MM.1S (cell line): ENCODE measurements around the gene SMIM13.

Experiments
- DNase-seq: peaks from one replicate; pipeline ENCODE4 v3.0.0-alpha.2; 2015
- H2AFZ ChIP-seq: fragments of 300-600 bp; sonication (generic); 2 replicates; pipeline ENCODE4 v1.6.0; 2016; ENCODE audit warnings: antibody characterized with exemption, low read length
- H3F3A ChIP-seq: fragments of 300-600 bp; sonication (generic); 2 replicates; pipeline ENCODE4 v1.6.1; 2016; ENCODE audit warnings: mild to moderate bottlenecking, antibody characterized with exemption, low read length, moderate library complexity, mixed read lengths; ENCODE audit not compliant: insufficient read depth
- H3K27ac ChIP-seq: fragments of 300-600 bp; sonication (generic); 2 replicates; pipeline ENCODE4 v1.5.1; 2016; ENCODE audit warnings: mild to moderate bottlenecking, low read length
- H3K27me3 ChIP-seq: fragments of 300-600 bp; sonication (generic); replicated peaks from 2 replicates; pipeline ENCODE4 v1.6.0; 2016; ENCODE audit warnings: low read length; ENCODE audit not compliant: insufficient read depth
- H3K36me3 ChIP-seq: fragments of 300-600 bp; sonication (generic); replicated peaks from 2 replicates; pipeline ENCODE4 v1.6.1; 2016; ENCODE audit warnings: mild to moderate bottlenecking, low read length, mixed read lengths; ENCODE audit not compliant: insufficient read depth
- H3K4me1 ChIP-seq: fragments of 300-600 bp; sonication (generic); 2 replicates; pipeline ENCODE4 v1.6.1; 2016; ENCODE audit warnings: low read length, mixed read lengths
- H3K4me2 ChIP-seq: fragments of 300-600 bp; sonication (generic); 2 replicates; pipeline ENCODE4 v1.6.0; 2016; ENCODE audit warnings: low read depth, low read length
- H3K4me3 ChIP-seq: fragments of 300-600 bp; sonication (generic); 2 replicates; pipeline ENCODE4 v1.5.1; 2016; ENCODE audit warnings: low read length, mixed read lengths
- H3K79me2 ChIP-seq: fragments of 300-600 bp; sonication (generic); 2 replicates; pipeline ENCODE4 v1.6.1; 2016; ENCODE audit warnings: mixed run types, low read length, mixed read lengths
- H3K9ac ChIP-seq: fragments of 300-600 bp; sonication (generic); 2 replicates; pipeline ENCODE4 v1.6.1; 2016; ENCODE audit warnings: low read length, mixed read lengths
- H3K9me2 ChIP-seq: fragments of 300-600 bp; sonication (generic); replicated peaks from 2 replicates; pipeline ENCODE4 v1.6.1; 2016; ENCODE audit warnings: mild to moderate bottlenecking, low read length, mixed read lengths; ENCODE audit not compliant: insufficient read depth
- H3K9me3 ChIP-seq: fragments of 300-600 bp; sonication (generic); replicated peaks from 2 replicates; pipeline ENCODE4 v1.6.1; 2016; ENCODE audit warnings: mild to moderate bottlenecking, low read length, mixed read lengths; ENCODE audit not compliant: insufficient read depth
- H4K20me1 ChIP-seq: fragments of 300-600 bp; sonication (generic); 2 replicates; pipeline ENCODE4 v1.6.1; 2016; ENCODE audit warnings: mild to moderate bottlenecking, low read length, moderate library complexity, mixed read lengths; ENCODE audit not compliant: insufficient read depth
- EZH2 ChIP-seq: fragments of 300-600 bp; sonication (generic); optimal IDR thresholded peaks from 2 replicates; pipeline ENCODE3; 2017; ENCODE audit warnings: low read depth, mild to moderate bottlenecking, antibody characterized with exemption, low read length, mixed read lengths
- EZH2phosphoT487 ChIP-seq: fragments of 300-600 bp; sonication (generic); IDR thresholded peaks from 2 replicates; pipeline ENCODE4 v1.6.1; 2018; ENCODE audit warnings: antibody characterized with exemption, low read length
- TF ChIP-seq, protein P1 (sequence below): fragments of 300-600 bp; sonication (generic); IDR thresholded peaks from 2 replicates; pipeline ENCODE4 v1.5.1; 2016; ENCODE audit warnings: antibody characterized with exemption, low read length, mixed read lengths

The SMIM13 gene

DNA sequence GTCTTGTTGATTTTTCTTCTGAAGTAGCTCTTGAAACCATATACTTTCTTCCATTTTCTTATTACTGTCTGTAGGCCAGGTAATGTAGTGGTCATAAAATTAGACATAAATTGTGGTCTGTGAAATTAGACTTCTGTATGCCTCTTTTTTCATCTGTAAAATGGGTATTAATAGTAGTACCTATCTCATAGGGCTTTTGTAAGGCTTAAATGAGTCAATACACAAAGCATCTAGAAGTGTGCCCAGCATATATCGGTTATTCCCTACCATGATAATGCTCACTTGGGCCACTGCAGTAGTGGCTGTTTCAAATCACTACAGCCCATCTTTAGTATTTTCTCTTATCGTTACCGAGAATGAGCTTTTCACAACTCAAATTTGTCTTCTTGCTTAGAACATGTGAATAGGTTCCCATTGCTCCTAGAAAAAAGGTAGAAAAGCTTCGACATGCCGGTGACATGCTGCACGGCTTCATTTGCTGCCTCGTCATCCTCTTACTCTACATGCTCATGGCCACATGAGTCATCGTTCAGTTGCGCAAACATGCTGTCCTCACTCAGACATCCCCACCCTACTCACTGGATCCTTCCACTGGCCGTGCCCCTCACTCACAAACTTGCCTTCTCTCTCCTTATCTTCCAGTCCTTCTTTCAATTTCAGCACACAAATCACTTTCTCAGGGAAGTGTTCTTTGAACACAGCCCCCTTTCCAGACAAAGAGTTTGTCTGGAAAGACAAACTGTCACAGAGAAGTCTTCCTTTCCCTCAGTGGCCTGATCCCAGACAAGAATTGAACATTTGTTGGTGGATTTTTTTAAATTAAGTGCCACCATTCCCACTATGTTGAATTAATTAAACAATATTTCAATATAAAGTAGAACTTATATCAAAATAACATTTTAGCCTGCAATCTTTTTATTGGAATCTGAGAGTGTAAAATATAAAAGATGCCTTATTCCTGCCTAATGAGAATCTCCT is 50.0 kb downstream of the SMIM13 start:
- no peak overlapping the region for H3K4me3 ChIP-seq
- H4K20me1 ChIP-seq = no peaks in the 10 kb centered on the region
- H3K79me2 ChIP-seq = no peaks in the 10 kb centered on the region
- H3K9me2 ChIP-seq = no peaks in the 10 kb centered on the region
- H3K4me1 ChIP-seq = no peaks in the 10 kb centered on the region
- no peaks in the 10 kb centered on the region for H3K27me3 ChIP-seq
- H3K9ac ChIP-seq = no peak overlapping the region
- TF ChIP-seq EZH2phosphoT487 = no peak
- no peak for TF ChIP-seq EZH2
- TF ChIP-seq, protein P1, sequence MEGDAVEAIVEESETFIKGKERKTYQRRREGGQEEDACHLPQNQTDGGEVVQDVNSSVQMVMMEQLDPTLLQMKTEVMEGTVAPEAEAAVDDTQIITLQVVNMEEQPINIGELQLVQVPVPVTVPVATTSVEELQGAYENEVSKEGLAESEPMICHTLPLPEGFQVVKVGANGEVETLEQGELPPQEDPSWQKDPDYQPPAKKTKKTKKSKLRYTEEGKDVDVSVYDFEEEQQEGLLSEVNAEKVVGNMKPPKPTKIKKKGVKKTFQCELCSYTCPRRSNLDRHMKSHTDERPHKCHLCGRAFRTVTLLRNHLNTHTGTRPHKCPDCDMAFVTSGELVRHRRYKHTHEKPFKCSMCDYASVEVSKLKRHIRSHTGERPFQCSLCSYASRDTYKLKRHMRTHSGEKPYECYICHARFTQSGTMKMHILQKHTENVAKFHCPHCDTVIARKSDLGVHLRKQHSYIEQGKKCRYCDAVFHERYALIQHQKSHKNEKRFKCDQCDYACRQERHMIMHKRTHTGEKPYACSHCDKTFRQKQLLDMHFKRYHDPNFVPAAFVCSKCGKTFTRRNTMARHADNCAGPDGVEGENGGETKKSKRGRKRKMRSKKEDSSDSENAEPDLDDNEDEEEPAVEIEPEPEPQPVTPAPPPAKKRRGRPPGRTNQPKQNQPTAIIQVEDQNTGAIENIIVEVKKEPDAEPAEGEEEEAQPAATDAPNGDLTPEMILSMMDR = no peak
- no peak for DNase-seq
- no peaks in the 10 kb centered on the region for H3F3A ChIP-seq
- no peaks in the 10 kb centered on the region for H3K36me3 ChIP-seq
- no peaks in the 10 kb centered on the region for H3K9me3 ChIP-seq
- H3K27ac ChIP-seq = no peak overlapping the region
- H3K4me2 ChIP-seq = no peak overlapping the region
- no peak overlapping the region for H2AFZ ChIP-seq

DNA sequence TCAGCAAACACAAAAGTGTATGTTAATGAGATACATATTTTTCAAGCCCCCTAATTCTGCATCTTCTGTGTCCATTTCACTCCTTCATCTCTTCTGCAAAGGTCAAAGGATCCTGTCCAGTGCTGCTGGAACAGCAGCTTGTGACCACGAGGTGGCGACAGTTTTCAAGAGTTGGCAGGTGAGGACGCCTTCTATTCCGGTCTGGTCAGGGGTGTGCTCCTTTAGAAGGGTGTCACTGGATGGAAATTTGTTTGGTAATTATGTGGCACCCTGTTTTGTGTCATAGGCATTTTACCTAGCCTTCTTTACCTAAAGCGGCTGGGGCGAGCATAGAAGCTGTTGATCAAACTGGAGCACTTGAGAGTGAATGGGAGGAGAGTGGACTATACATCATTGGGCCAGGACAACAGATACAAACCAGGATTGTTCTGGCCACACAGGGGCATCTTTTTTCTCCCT is 50.8 kb downstream of the SMIM13 start:
- no peak overlapping the region for H2AFZ ChIP-seq
- no peak overlapping the region for H3K4me3 ChIP-seq
- no peak overlapping the region for H3K4me2 ChIP-seq
- no peaks in the 10 kb centered on the region for H3K79me2 ChIP-seq
- no peaks in the 10 kb centered on the region for H4K20me1 ChIP-seq
- no peaks in the 10 kb centered on the region for H3K27me3 ChIP-seq
- no peaks in the 10 kb centered on the region for H3K4me1 ChIP-seq
- DNase-seq = peak; percentile 67
- H3K9me3 ChIP-seq = no peaks in the 10 kb centered on the region
- H3K9ac ChIP-seq = no peak overlapping the region
- no peaks in the 10 kb centered on the region for H3K9me2 ChIP-seq
- H3F3A ChIP-seq = no peaks in the 10 kb centered on the region
- TF ChIP-seq, protein P1 = peak; percentile 95
- no peak for TF ChIP-seq EZH2phosphoT487
- no peak for TF ChIP-seq EZH2
- H3K27ac ChIP-seq = no peak overlapping the region
- H3K36me3 ChIP-seq = no peaks in the 10 kb centered on the region

DNA sequence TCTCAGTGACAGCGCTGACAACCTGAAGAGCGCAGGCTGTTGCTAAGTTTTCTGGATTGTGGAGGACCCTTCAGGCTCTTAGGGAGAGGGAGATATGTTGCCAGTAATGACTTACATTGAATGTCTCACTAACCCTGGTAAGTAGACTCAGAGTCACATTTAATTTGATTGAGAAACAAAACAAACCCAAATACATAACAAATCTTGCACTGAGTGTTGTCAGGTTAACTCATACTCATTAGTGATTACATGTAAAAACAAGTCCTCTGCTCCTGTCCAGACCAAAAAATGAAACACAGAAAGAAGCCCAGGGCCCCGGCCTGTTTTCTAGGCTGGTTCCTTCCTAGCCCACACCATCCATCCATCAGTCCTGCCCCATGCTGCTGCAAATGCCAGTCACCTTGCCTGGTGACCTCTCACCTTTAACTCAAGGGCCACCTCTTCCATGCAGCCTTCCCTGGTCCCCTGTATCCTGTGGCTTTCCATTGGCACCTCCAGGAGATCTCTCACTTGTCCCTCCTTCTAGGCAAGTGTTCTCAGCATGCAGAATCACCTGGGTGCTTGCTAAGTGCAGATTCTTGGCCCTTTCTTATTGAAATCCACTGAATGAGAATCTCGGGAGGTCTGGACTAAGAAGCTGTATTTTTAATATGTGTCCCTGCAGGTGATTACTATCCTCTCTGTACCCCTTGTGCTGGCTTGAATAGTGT is 52.6 kb downstream of the SMIM13 start:
- H3K9me2 ChIP-seq = no peaks in the 10 kb centered on the region
- TF ChIP-seq EZH2phosphoT487 = no peak
- TF ChIP-seq EZH2 = no peak
- TF ChIP-seq, protein P1 = no peak
- H3K36me3 ChIP-seq = no peaks in the 10 kb centered on the region

More for the DNA sequence above, 52.6 kb downstream of the SMIM13 start:
- Histone ChIP-seq H3K9me3 (no peaks in the 10 kb centered on the region), H3F3A (no peaks in the 10 kb centered on the region), H3K9ac (no peak overlapping the region), H3K4me1 (no peaks in the 10 kb centered on the region), H3K27ac (no peak overlapping the region), H3K27me3 (no peaks in the 10 kb centered on the region), H2AFZ (no peak overlapping the region), H3K4me2 (no peak overlapping the region), H4K20me1 (no peaks in the 10 kb centered on the region), H3K79me2 (no peaks in the 10 kb centered on the region), H3K4me3 (no peak overlapping the region)
- DNase-seq = no peak
